Measurements from ENCODE around the gene GABRG3. TPM values are rescaled to one million over a fixed set of nuclear protein-coding genes. Genes with fewer than 3 reads are reported as not detected.

GABRG3 gene
- total RNA-seq, 4 donors from 2014 or later: not detected

DNA sequence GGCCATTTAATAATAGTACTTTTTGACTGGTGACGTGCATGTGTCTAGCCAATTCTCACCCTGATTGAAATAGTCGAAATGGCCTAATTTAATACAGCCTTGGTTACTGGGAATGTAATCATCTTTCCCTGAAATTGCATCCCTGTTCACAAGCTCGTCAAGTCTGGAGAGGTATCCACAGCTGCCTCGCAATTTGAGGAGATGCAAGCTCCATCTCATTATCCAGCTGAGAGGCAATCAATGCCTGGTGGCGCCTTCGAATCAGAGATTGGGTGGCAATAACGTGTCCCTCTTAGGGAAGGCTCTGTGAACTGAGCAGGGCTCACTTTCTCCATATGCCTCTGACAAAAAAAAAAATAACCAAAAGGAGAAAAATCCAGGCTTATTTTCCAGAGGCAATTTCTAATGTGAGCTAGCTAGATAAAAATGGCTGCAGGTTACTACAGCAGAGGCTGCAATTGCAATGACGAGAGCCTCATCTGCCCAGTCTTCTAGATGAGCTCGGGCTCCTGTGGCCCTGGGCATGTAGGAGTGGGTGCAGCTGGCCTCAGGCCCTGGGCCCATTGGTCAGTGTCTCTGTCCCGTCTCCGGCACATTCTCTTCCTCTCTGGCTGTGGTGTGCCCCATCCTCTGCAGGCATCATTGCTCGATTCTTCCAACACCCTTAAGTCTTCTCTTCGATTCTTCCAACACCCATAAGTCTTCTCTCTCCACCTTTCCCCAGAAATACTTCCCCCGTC, 487.5 kb downstream of the GABRG3 start:
- TF ChIP-seq, protein P1, sequence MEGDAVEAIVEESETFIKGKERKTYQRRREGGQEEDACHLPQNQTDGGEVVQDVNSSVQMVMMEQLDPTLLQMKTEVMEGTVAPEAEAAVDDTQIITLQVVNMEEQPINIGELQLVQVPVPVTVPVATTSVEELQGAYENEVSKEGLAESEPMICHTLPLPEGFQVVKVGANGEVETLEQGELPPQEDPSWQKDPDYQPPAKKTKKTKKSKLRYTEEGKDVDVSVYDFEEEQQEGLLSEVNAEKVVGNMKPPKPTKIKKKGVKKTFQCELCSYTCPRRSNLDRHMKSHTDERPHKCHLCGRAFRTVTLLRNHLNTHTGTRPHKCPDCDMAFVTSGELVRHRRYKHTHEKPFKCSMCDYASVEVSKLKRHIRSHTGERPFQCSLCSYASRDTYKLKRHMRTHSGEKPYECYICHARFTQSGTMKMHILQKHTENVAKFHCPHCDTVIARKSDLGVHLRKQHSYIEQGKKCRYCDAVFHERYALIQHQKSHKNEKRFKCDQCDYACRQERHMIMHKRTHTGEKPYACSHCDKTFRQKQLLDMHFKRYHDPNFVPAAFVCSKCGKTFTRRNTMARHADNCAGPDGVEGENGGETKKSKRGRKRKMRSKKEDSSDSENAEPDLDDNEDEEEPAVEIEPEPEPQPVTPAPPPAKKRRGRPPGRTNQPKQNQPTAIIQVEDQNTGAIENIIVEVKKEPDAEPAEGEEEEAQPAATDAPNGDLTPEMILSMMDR (IDR thresholded peaks at IDR 0.05): no peak
- no peak for TF ChIP-seq POLR2A (IDR thresholded peaks at IDR 0.05; ENCODE audit: low read depth)
- no peak for TF ChIP-seq POLR2AphosphoS5 (IDR thresholded peaks at IDR 0.05)
- TF ChIP-seq EP300 (IDR thresholded peaks at IDR 0.05): no peak
- Histone ChIP-seq H3K4me3 (no peak overlapping the region), H3K27me3 (no peaks in the 10 kb centered on the region), H3K36me3 (no peaks in the 10 kb centered on the region), H3K9me3 (no peaks in the 10 kb centered on the region), H3K27ac (replicated peaks in 1 of 4) (no peak overlapping the region), H3K4me1 (no peaks in the 10 kb centered on the region)
- intact Hi-C loops (cut with DNase I): no loop called here
- 87% methylated on average over 14 of the region's 14 CpGs for WGBS
- DNase-seq (ENCODE audit: extremely low spot score): peak; percentile 64

GRCh38 chr15:27459836-27460235, 488.9 kb downstream of the GABRG3 start:
- intact Hi-C loops (cut with DNase I): no loop called here
- H3K27ac ChIP-seq (replicated peaks in 1 of 4): no peak overlapping the region
- TF ChIP-seq POLR2A (IDR thresholded peaks at IDR 0.05; ENCODE audit: low read depth) (no peak), EP300 (IDR thresholded peaks at IDR 0.05) (no peak), POLR2AphosphoS5 (IDR thresholded peaks at IDR 0.05) (no peak)
- WGBS: 78% methylated on average over 4 of the region's 4 CpGs
- no peaks in the 10 kb centered on the region for H3K4me1 ChIP-seq
- H3K27me3 ChIP-seq: no peaks in the 10 kb centered on the region
- no peaks in the 10 kb centered on the region for H3K36me3 ChIP-seq
- DNase-seq (ENCODE audit: extremely low spot score): no peak
- no peak overlapping the region for H3K4me3 ChIP-seq
- no peaks in the 10 kb centered on the region for H3K9me3 ChIP-seq

DNA sequence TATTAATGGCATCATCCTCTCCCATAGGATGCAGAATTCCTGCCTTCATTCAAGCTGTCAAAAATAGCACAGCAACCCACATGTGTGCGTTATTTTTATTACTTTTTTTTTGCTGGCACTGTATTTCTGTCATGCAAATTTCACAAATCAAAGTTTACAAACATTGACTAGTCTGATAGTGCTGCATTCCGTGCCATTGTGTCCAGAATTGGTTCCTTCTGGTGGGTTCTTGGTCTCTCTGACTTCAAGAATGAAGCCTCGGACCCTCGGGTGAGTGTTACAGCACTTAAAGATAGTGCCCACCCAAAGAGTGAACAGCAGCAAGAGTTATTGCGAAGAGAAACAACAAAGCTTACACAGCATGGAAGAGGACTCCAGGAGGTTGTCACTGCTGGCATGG, 490.2 kb downstream of the GABRG3 start:
- TF ChIP-seq, protein P1 (IDR thresholded peaks at IDR 0.05): no peak
- TF ChIP-seq POLR2A (IDR thresholded peaks at IDR 0.05; ENCODE audit: low read depth): no peak
- no peak for TF ChIP-seq EP300 (IDR thresholded peaks at IDR 0.05)
- no peak for TF ChIP-seq POLR2AphosphoS5 (IDR thresholded peaks at IDR 0.05)
- Histone ChIP-seq H3K9me3 (no peaks in the 10 kb centered on the region), H3K4me3 (no peak overlapping the region), H3K27ac (replicated peaks in 1 of 4) (no peak overlapping the region), H3K36me3 (no peaks in the 10 kb centered on the region), H3K4me1 (no peaks in the 10 kb centered on the region), H3K27me3 (no peaks in the 10 kb centered on the region)
- intact Hi-C loops (cut with DNase I): no loop called here
- DNase-seq (ENCODE audit: extremely low spot score): no peak
- WGBS: 84% methylated on average over 5 of the region's 5 CpGs

DNA sequence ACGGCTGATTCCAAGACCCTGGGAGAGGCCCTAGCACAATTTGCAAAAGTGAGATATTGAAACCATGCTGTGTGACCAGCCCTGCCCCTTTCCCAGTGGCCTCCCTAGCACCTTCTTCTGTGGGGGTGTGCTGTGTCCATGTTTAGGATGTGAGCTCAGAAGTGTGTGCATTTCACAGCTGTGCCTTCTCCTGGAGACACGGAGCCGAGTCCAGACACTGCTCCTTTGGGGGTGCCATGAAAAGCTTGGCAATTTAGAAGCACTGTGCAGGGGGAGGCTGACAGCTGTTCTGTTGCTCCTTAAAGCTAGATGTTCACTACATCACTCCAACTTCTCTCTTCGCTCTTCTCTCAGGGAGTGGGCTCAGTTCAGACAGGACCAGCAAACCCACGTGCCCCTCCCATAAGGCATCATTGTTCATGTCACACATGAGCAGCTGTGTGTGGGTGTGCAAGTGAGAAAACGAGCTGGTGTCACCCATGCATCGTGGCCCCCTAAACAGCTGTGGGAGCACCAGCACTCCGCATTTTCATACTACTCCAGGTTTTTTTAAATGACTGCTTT, 492.6 kb downstream of the GABRG3 start:
- H3K4me3 ChIP-seq: no peak overlapping the region
- H3K27me3 ChIP-seq: no peaks in the 10 kb centered on the region
- H3K9me3 ChIP-seq: no peaks in the 10 kb centered on the region
- no peaks in the 10 kb centered on the region for H3K4me1 ChIP-seq
- intact Hi-C loops (cut with DNase I): no loop called here
- H3K27ac ChIP-seq (replicated peaks in 1 of 4): no peak overlapping the region
- peak; percentile 80 for DNase-seq (ENCODE audit: extremely low spot score)
- TF ChIP-seq POLR2AphosphoS5 (IDR thresholded peaks at IDR 0.05) (no peak), POLR2A (IDR thresholded peaks at IDR 0.05; ENCODE audit: low read depth) (no peak), EP300 (IDR thresholded peaks at IDR 0.05) (no peak)
- TF ChIP-seq, protein P1 (IDR thresholded peaks at IDR 0.05): no peak
- 72% methylated on average over 6 of the region's 8 CpGs for WGBS
- H3K36me3 ChIP-seq: no peaks in the 10 kb centered on the region

DNA sequence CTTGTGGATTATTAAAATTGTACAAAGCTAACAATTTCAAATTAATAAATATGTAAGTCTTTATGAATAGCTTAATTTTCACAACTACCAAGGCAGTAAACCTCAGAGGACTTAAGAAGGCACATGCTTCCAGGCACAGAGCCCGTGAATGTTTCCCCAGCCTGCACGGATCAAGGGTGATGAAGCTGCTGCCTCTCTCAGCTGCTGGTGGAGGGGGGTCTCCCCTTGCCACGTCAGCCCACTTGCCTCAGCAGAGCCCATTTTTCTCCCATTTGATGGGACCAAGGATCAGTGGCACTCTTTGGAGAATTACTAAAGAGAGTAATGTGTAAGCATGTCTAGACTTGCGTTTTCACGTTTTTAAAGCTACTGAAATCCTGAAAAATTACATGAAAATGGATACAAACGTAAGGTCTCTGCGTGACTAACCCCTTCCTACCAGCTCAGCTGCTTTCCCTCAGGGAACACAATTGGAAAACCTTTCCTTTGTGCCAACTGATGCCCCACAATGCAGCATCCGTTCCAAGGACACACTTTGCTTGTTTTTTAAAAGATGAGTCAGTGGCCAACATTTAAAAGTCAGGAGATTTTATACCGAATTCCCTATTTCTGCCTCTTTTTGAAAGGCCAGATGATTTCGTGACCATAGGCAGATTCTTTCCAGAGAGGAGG, 494.1 kb downstream of the GABRG3 start:
- Histone ChIP-seq H3K4me1 (no peaks in the 10 kb centered on the region), H3K27me3 (no peaks in the 10 kb centered on the region), H3K9me3 (no peaks in the 10 kb centered on the region), H3K4me3 (no peak overlapping the region), H3K36me3 (no peaks in the 10 kb centered on the region), H3K27ac (replicated peaks in 1 of 4) (no peak overlapping the region)
- no peak for DNase-seq (ENCODE audit: extremely low spot score)
- TF ChIP-seq POLR2A (IDR thresholded peaks at IDR 0.05; ENCODE audit: low read depth) (no peak), POLR2AphosphoS5 (IDR thresholded peaks at IDR 0.05) (no peak), EP300 (IDR thresholded peaks at IDR 0.05) (no peak)
- TF ChIP-seq, protein P1 (IDR thresholded peaks at IDR 0.05): no peak
- WGBS: 48% methylated on average over 10 of the region's 10 CpGs
- intact Hi-C loops (cut with DNase I): no loop called here
